Activated naive CD4-positive, alpha-beta T cell treated with anti-CD3 and anti-CD28 coated beads, Interleukin-2, amount 50 U/mL, for 16 hours (primary cell): ENCODE data around the gene LYPD6B.

ENCODE experiments used
- DNase-seq: peaks from one replicate; pipeline ENCODE4 v3.0.0-alpha.2; 2020

The LYPD6B gene

GRCh38 chr2:149167001-149167780, 128.7 kb downstream of the LYPD6B start:
- no peak for DNase-seq

GRCh38 chr2:149167941-149168340, 129.4 kb downstream of the LYPD6B start:
- DNase-seq, result no peak

- no peak for DNase-seq
Observed at GRCh38 chr2:149169656-149170055, 131.2 kb downstream of the LYPD6B start.

DNA sequence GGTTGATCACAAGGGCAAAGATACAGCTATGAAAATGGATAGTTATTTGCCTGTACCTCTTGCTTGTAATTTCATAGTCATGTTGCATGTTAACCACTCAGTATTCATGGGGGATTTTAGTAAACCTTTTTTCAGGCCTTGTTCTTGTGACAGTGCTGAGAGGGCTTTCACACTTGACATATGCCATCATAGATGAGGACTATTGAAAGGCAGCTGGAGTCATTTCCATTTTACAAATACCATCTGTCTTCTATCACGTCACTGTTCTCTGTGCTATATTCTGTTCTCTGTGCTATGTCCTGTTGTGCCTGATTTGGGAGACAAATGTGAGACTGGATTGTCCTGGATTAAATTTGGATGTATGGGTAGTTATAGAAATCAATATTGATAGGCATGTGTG, 131.7 kb downstream of the LYPD6B start:
- no peak for DNase-seq

DNA sequence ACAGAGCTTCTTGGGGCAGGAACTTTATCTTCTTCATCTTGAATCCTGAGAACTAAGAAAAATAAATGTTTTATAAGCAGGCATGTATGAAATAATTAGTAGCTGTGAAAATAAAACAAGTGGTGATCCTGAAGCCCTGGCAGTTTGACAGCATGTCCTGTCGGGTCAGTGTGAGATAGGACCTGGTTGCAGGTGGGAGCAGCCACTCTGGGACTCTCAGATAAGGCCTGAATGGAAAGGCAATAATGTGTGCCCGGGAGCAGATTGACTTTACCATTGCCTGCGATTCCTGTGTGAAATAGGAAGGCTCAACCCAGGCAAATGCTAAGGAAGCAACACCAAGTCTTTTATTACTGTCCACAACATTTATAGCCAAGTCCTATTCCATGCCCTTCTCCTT, 132.4 kb downstream of the LYPD6B start:
- DNase-seq, result no peak

DNA sequence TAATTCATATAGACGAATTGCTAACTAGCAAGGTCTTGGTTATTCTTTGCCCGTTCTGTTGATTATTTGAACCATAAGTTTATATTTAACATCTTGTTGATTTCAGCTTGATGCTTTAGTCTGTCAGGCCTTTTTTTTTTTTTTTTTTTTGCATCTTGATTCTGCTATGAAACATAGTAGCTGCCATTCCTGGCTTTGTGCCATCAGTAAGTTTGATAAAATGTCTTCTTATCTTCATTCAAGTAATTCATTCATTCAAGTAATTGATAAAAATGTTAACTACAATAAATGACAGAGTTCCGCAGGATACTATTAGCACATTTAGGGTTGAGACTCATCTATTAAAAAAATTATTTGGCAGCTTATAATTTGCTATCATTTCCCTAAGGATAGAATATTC, 134.7 kb downstream of the LYPD6B start:
- DNase-seq, result no peak

DNA sequence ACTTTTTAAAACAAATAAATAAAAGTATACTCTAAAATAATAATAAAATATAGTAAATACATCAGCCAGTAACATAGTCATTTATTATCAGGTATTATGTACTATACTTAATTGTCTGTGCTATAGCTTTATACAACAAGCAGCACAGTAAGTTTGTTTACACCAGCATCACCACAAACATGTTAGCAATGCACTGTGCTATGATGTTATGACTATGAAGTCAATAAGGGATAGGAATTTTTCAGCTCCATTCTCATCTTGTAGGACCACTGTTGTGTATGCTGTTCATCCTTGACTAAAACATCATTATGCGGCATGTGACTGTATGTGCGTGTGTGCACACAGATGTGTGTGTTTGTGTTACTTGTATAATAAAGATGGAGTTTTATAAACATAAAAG, 137.5 kb downstream of the LYPD6B start:
- DNase-seq, result no peak

GRCh38 chr2:149178612-149179011, 140.1 kb downstream of the LYPD6B start:
- no peak for DNase-seq

- DNase-seq, result no peak
Observed at GRCh38 chr2:149180226-149180875, 141.9 kb downstream of the LYPD6B start.

- DNase-seq, result no peak
Observed at GRCh38 chr2:149183187-149183586, 144.7 kb downstream of the LYPD6B start.

GRCh38 chr2:149184991-149185390, 146.5 kb downstream of the LYPD6B start:
- no peak for DNase-seq

DNA sequence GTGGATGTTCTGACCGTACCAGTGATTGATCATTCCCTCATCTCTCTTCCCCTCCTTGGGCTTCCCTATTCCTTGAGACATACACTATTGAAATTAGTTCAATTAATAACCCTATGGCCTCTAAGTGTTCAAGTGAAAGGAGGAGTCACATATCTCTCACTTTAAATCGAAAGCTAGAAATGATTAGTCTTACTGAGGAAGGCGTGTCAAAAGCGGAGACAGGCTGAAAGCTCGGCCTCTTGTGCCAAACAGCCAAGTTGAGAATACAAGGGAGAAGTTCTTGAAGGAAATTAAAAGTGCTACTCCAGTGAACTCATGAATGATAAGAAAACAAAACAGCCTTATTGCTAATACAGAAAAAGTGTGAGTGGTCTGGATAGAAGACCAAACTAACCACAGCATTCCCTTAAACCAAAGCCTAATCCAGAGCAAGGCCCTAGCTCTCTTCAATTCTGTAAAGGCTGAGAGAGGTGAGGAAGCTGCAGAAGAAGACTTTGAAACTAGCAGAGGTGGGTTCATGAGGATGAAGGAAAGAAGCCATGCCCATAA, 147.5 kb downstream of the LYPD6B start:
- DNase-seq, result no peak

- DNase-seq, result no peak
Observed at GRCh38 chr2:149187057-149187456, 148.6 kb downstream of the LYPD6B start.

DNA sequence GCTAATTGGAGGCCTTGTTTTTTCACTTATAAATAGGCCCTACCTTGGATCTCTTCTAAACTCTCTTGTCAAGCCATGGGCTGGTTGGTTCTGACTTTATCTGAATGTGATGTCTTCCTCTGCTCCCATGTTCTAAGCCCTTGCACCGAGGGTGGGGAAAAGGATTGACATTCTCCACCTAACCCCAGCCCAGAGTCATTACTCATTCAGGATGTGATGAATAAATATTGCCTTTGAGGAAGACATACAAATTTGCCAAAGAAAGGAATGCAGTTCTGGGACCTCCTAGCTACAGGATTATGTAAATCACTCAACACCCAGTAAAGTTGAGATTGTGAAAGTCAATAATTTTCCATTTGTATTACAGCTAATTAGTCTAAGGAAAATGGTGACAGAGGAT, 149.8 kb downstream of the LYPD6B start:
- no peak for DNase-seq

- no peak for DNase-seq
Observed at GRCh38 chr2:149189769-149190168, 151.3 kb downstream of the LYPD6B start.

GRCh38 chr2:149191915-149192314, 153.4 kb downstream of the LYPD6B start:
- DNase-seq, result no peak

DNA sequence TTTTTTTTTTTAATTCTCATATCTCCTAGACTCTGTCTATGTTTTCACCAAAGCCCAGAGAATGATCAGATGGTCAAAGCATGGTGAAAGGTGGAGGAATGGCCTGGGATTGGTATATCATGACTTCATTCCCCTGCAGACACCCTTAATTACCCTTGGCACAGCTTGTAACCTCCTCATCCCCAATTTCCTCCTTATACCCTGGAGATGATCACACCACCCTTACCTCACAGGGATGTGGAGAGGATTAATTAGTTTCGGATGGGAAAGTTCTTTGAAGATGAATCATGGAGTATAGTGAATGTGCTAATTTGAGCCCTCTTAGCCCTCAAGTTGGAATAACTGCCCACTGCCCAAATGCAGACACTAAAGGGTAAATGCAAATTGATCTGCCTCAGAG, 153.9 kb downstream of the LYPD6B start:
- no peak for DNase-seq

DNA sequence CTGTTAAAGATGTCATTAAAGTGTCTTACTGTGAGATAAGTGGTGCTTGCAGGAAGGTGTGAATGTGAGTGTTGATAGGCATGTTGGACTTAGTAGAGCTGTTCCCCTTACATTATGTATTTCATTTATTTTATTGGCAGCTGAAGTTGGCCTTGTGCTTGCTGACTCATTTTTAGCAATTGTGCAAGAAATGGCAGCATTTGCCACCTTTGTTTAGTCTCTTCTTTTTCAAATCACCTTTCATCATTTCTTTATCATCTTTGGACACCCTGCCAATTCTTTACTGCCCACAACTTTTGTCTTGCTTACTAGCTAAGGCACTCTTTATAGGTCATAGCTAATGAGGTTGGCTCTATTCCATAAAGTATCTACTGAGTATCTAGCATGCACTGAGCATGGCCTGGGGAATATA, 161.6 kb downstream of the LYPD6B start:
- no peak for DNase-seq

DNA sequence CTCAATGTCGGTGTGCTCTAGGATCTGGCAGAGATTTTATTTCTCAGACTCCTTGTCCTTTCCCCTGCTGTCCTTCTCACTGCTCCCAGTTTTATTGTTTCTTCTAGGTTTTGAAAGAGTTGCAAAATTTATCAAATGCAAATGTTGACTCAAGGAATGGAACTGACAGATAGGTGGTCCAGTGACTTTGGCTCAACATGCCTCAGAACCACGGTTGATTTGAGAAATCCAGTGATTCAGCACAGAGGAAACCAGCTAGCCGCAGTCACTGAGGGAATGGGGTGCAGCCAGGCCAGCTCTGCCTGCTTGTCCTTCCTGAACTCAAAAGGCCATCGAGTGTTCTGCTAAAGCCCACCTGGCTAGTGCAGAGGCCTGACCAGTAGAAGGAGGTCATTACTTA, 166.2 kb downstream of the LYPD6B start:
- no peak for DNase-seq

DNA sequence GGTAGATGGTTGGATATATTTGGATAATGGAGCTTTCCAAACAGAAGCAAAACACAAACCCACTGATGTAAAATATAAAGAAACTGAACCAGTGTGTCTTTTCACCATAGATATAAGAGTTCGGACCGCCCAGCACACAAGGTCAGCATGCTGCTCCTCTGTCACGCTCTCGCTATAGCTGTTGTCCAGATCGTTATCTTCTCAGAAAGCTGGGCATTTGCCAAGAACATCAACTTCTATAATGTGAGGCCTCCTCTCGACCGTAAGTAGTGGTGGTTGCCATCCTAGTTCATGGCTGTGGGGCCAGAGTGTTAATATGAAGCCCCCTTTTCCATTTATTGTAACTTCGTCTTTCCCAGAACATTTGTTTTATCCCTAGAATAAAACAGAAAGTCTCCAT, 166.6 kb downstream of the LYPD6B start:
- no peak for DNase-seq

DNA sequence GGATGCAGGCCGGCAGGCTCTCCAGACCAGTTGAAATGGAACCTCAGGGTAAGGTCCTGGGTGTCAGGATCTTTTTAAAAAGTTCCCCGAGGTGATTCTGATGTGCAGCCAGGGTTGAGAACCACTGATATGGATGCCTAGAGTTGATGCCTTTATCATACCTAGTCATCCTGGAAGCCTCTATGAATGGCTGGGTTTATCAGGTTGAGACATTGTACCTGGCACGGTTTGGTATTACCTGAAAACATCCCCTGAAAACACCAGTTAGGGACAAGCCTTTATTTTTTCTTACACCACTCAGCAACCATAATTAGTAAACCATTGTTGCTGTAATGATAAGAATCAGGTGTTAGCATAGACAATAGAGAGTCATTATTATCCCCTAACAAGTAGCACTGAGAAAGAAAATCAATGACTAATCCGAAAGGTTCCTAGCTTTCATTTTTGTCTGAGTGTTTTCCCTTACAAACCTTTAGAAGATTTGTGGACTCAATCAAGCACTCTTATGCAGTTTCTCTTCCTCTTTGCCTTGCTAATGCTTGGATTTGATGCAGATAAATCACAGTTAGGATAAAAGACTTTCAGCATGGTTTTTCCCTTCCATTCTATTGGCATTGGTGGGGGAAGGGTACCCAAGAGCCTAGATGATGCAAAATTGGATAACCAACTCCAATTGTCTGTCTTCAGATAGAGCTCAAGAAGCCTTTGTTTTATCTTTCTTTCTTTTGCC, 175.4 kb downstream of the LYPD6B start:
- no peak for DNase-seq

DNA sequence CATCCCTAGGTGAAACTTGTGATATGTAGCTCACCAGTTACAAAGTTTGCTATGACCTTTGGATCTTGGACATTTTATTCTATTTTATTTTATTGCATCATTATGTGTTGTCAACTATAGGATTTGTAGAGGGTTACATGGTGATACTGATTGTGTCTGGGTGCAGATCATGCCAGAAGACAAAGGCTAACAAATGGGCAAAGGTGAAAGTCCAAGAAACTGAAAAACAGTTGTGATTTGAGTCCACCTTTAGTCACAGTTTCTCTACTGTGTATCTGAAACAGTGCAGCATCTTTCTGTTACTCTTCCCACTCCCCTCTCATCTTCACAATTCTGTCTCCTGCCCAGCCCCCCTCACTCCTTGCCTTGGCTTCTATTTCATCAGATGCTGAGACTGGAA, 180.0 kb downstream of the LYPD6B start:
- DNase-seq, result no peak

DNA sequence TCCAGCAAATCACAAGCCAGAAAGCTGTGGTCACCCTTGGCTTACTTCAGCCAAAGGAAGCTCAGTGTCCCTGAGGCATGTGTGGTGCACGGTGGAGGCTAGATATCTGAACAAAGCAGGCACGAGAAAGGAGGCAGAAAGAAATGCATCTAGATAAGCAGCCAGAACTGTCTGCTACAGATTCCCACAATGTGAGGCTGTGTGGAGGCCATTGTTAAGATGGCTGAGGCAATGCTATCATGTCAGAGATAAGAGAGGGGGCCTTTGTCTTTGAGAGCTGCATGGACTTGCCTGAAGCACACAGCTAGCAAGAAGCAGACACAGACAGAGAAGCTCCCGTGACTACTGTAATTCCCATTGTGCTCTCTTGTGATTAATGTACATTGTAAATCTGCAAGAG, 181.4 kb downstream of the LYPD6B start:
- no peak for DNase-seq

GRCh38 chr2:149221002-149221401, 182.5 kb downstream of the LYPD6B start:
- no peak for DNase-seq
